Measurements from ENCODE around the gene FRMD3. TPM values are rescaled to one million over a fixed set of nuclear protein-coding genes. Genes with fewer than 3 reads are reported as not detected.

The FRMD3 gene
- total RNA-seq, 1 donor = 0.27 TPM

GRCh38 chr9:83199832-83200231 is 338.4 kb downstream of the FRMD3 start:
- DNase-seq (ENCODE audit: low read depth in 2 of 3, low spot score in 2 of 3) = no peak

GRCh38 chr9:83199240-83199639 is 339.0 kb downstream of the FRMD3 start:
- DNase-seq (ENCODE audit: low read depth in 2 of 3, low spot score in 2 of 3) = peak in 2 of 3 donors; percentile 20 to 57

GRCh38 chr9:83198371-83198770 is 339.8 kb downstream of the FRMD3 start:
- no peak for DNase-seq (ENCODE audit: low read depth in 2 of 3, low spot score in 2 of 3)

- no peak for DNase-seq (ENCODE audit: low read depth in 2 of 3, low spot score in 2 of 3)
These were observed 340.6 kb downstream of the FRMD3 start for GRCh38 chr9:83197591-83197990.

- no peak for DNase-seq (ENCODE audit: low read depth in 2 of 3, low spot score in 2 of 3)
These were observed 341.3 kb downstream of the FRMD3 start for GRCh38 chr9:83196946-83197345.

Small RNA genes lying within 50 kb of the gene (small RNA-seq; reads per million reads assigned to genes)
- gene AL137847.3 (not detected), gene RN7SKP242 (not detected), gene RNU4-29P (not detected)

Other genes with a start within 250 kb of the FRMD3 start
- 6.5 TPM for gene IDNK, start 84.7 kb upstream of the FRMD3 start, total RNA-seq
- 87.8 TPM for gene UBQLN1, start 169.6 kb upstream of the FRMD3 start, total RNA-seq